Neural cell (in vitro differentiated cells): ENCODE measurements around the gene ZNF226.
"Not testable (repeated sequence)": the region's sequence is repeated elsewhere in the genome, so short reads cannot be mapped to it uniquely, and the experiment has no call there.

Source experiments
- EP300 ChIP-seq: fragments of 450-650 bp; conservative IDR thresholded peaks from 2 replicates; pipeline ENCODE4 v1.6.1; 2014; ENCODE audit warnings: antibody characterized with exemption, mild to moderate bottlenecking, moderate library complexity; ENCODE audit not compliant: poor library complexity, severe bottlenecking
- EZH2 ChIP-seq: fragments of 200-600, 300-800 bp; shearing (Covaris generic), sonication (generic); IDR thresholded peaks from 2 replicates; pipeline ENCODE4 v1.6.1; 2014; ENCODE audit warnings: antibody characterized with exemption, low read length, borderline replicate concordance, mild to moderate bottlenecking; ENCODE audit not compliant: insufficient read depth, poor library complexity, severe bottlenecking
- POLR2AphosphoS5 ChIP-seq: IDR thresholded peaks from 2 replicates; pipeline ENCODE4 v1.6.1; 2012
- RAD21 ChIP-seq: fragments of 450-650 bp; conservative IDR thresholded peaks from 2 replicates; pipeline ENCODE4 v1.6.1; 2014; ENCODE audit warnings: antibody characterized with exemption, mild to moderate bottlenecking, moderate library complexity
- SMC3 ChIP-seq: fragments of 450-650 bp; conservative IDR thresholded peaks from 2 replicates; pipeline ENCODE4 v1.6.1; 2014; ENCODE audit warnings: antibody characterized with exemption, mild to moderate bottlenecking, moderate library complexity; ENCODE audit not compliant: poor library complexity
- TAF1 ChIP-seq: IDR thresholded peaks from 2 replicates; pipeline ENCODE4 v1.6.1; 2012; ENCODE audit warnings: low read depth
- TF ChIP-seq, protein P1 (sequence below): fragments of 450-650 bp; IDR thresholded peaks from 2 replicates; pipeline ENCODE4 v1.5.1; 2014; ENCODE audit warnings: antibody characterized with exemption, mild to moderate bottlenecking, moderate library complexity; ENCODE audit not compliant: poor library complexity, severe bottlenecking
- TF ChIP-seq, protein P2 (sequence below): IDR thresholded peaks from 2 replicates; pipeline ENCODE4 v1.6.1; 2012; ENCODE audit warnings: borderline replicate concordance

DNA sequence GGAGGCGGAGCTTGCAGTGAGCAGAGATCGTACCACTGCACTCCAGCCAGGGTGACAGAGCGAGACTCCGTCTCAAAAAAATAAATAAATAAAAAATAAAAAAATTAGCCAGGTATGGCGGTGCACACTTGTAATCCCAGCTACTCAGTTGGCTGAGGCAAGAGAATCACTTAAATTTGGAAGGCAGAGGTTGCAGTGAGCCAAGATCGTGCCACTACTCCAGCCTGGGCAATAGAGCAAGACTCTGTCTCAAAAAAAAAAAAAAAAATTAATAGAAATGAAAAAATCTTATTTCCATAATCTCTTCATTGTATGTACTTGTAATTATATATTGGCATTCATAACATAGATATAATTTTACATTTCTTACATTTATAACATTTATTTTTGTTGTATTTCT lies 5.8 kb downstream of the ZNF226 start:
- TF ChIP-seq, protein P1, sequence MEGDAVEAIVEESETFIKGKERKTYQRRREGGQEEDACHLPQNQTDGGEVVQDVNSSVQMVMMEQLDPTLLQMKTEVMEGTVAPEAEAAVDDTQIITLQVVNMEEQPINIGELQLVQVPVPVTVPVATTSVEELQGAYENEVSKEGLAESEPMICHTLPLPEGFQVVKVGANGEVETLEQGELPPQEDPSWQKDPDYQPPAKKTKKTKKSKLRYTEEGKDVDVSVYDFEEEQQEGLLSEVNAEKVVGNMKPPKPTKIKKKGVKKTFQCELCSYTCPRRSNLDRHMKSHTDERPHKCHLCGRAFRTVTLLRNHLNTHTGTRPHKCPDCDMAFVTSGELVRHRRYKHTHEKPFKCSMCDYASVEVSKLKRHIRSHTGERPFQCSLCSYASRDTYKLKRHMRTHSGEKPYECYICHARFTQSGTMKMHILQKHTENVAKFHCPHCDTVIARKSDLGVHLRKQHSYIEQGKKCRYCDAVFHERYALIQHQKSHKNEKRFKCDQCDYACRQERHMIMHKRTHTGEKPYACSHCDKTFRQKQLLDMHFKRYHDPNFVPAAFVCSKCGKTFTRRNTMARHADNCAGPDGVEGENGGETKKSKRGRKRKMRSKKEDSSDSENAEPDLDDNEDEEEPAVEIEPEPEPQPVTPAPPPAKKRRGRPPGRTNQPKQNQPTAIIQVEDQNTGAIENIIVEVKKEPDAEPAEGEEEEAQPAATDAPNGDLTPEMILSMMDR, result not testable (repeated sequence)
- not testable (repeated sequence) for TF ChIP-seq POLR2AphosphoS5, EZH2, SMC3, TAF1, RAD21, EP300
- TF ChIP-seq, protein P2, sequence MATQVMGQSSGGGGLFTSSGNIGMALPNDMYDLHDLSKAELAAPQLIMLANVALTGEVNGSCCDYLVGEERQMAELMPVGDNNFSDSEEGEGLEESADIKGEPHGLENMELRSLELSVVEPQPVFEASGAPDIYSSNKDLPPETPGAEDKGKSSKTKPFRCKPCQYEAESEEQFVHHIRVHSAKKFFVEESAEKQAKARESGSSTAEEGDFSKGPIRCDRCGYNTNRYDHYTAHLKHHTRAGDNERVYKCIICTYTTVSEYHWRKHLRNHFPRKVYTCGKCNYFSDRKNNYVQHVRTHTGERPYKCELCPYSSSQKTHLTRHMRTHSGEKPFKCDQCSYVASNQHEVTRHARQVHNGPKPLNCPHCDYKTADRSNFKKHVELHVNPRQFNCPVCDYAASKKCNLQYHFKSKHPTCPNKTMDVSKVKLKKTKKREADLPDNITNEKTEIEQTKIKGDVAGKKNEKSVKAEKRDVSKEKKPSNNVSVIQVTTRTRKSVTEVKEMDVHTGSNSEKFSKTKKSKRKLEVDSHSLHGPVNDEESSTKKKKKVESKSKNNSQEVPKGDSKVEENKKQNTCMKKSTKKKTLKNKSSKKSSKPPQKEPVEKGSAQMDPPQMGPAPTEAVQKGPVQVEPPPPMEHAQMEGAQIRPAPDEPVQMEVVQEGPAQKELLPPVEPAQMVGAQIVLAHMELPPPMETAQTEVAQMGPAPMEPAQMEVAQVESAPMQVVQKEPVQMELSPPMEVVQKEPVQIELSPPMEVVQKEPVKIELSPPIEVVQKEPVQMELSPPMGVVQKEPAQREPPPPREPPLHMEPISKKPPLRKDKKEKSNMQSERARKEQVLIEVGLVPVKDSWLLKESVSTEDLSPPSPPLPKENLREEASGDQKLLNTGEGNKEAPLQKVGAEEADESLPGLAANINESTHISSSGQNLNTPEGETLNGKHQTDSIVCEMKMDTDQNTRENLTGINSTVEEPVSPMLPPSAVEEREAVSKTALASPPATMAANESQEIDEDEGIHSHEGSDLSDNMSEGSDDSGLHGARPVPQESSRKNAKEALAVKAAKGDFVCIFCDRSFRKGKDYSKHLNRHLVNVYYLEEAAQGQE, result not testable (repeated sequence)
